CD14-positive monocyte (primary cell): ENCODE results near the gene PWWP2B. TPM values are rescaled to one million over a fixed set of nuclear protein-coding genes. Genes with fewer than 3 reads are reported as not detected.
A peak's percentile ranks its signal among the peaks of the same experiment; 100 is the strongest.

Experiments
- DNase-seq, 3 donors: peaks; one replicate each; pipeline ENCODE4 v3.0.0-alpha.2; 2011 to 2022
- H2AFZ ChIP-seq: 2 replicates; pipeline ENCODE4 v1.6.0; 2012; ENCODE audit warnings: mild to moderate bottlenecking, low read depth, low read length, inconsistent platforms; ENCODE audit not compliant: insufficient read depth, poor library complexity, severe bottlenecking
- H3K27ac ChIP-seq, 2 donors: 1 replicate in 1 of 2; 2 replicates in 1 of 2; pipeline ENCODE4 v1.5.1; 2012 to 2013; ENCODE audit warnings: low read length in 2 of 2, control low read depth in 1 of 2, inconsistent platforms in 1 of 2, low read depth in 1 of 2, mild to moderate bottlenecking in 1 of 2
- H3K27me3 ChIP-seq, 2 donors: one replicate each; pipeline versions ENCODE4 v1.6.0 to v1.6.1; 2011 to 2013; ENCODE audit warnings: low read length in 2 of 2; ENCODE audit not compliant: control insufficient read depth in 2 of 2, insufficient read depth in 2 of 2
- H3K36me3 ChIP-seq, 2 donors: replicated peaks in 1 of 2; 1 replicate in 1 of 2; 2 replicates in 1 of 2; pipeline versions ENCODE4 v1.5.1 to v1.6.1; 2012 to 2013; ENCODE audit warnings: low read length in 2 of 2, control low read depth in 1 of 2, inconsistent platforms in 1 of 2, mild to moderate bottlenecking in 1 of 2; ENCODE audit not compliant: insufficient read depth in 2 of 2, control insufficient read depth in 1 of 2
- H3K4me1 ChIP-seq, 2 donors: 1 replicate in 1 of 2; 2 replicates in 1 of 2; pipeline versions ENCODE4 v1.5.1 to v1.6.1; 2012 to 2013; ENCODE audit warnings: low read length in 2 of 2, control low read depth in 1 of 2, inconsistent platforms in 1 of 2, mild to moderate bottlenecking in 1 of 2, moderate library complexity in 1 of 2; ENCODE audit not compliant: insufficient read depth in 2 of 2, control insufficient read depth in 1 of 2
- H3K4me2 ChIP-seq: replicated peaks from 2 replicates; pipeline ENCODE3; 2012; ENCODE audit warnings: low read length, moderate library complexity, mild to moderate bottlenecking; ENCODE audit not compliant: poor library complexity, severe bottlenecking; ENCODE audit errors: extremely low read depth
- H3K4me3 ChIP-seq, 3 experiments: fragments of 200-600 bp in 1 of 3; sonication (generic) in 1 of 3; replicated peaks in 1 of 3; 1 replicate in 2 of 3; 2 replicates in 1 of 3; pipeline ENCODE4 v1.5.1; 2011 to 2013; ENCODE audit warnings: low read length in 3 of 3, mild to moderate bottlenecking in 3 of 3, control low read depth in 2 of 3, low read depth in 2 of 3, inconsistent platforms in 1 of 3, moderate library complexity in 1 of 3
- H3K79me2 ChIP-seq: 2 replicates; pipeline ENCODE4 v1.6.0; 2012; ENCODE audit warnings: mild to moderate bottlenecking, control low read depth, inconsistent platforms, low read length, moderate library complexity; ENCODE audit not compliant: insufficient read depth
- H3K9ac ChIP-seq: 2 replicates; pipeline ENCODE4 v1.6.0; 2017; ENCODE audit warnings: low read length, mild to moderate bottlenecking; ENCODE audit not compliant: insufficient read depth, poor library complexity, severe bottlenecking
- H3K9me3 ChIP-seq, 2 donors: replicated peaks in 1 of 2; 1 replicate in 1 of 2; 2 replicates in 1 of 2; pipeline versions ENCODE4 v1.5.1 to v1.6.1; 2012 to 2013; ENCODE audit warnings: low read length in 2 of 2, control low read depth in 1 of 2; ENCODE audit not compliant: control insufficient read depth in 1 of 2, insufficient read depth in 1 of 2
- H4K20me1 ChIP-seq: 2 replicates; pipeline ENCODE4 v1.6.0; 2012; ENCODE audit warnings: mild to moderate bottlenecking, low read length, control low read depth, moderate library complexity; ENCODE audit not compliant: insufficient read depth
- H3K27ac Mint-ChIP-seq, 7 donors: one replicate each; pipeline ENCODE4 v1.8.0; 2020; ENCODE audit warnings: mild to moderate bottlenecking in 7 of 7, mixed read lengths in 7 of 7, moderate library complexity in 6 of 7, inconsistent platforms in 2 of 7
- H3K27me3 Mint-ChIP-seq, 3 donors: one replicate each; pipeline ENCODE4 v1.8.0; 2021 to 2022; ENCODE audit warnings: low read depth in 3 of 3, mild to moderate bottlenecking in 3 of 3, mixed read lengths in 3 of 3, moderate library complexity in 3 of 3, inconsistent platforms in 1 of 3
- H3K36me3 Mint-ChIP-seq, 2 donors: one replicate each; pipeline ENCODE4 v1.8.0; 2020; ENCODE audit warnings: mixed read lengths in 2 of 2, inconsistent platforms in 1 of 2, mild to moderate bottlenecking in 1 of 2
- H3K4me1 Mint-ChIP-seq: one replicate; pipeline ENCODE4 v1.8.0; 2020; ENCODE audit warnings: mild to moderate bottlenecking, mixed read lengths
- H3K4me3 Mint-ChIP-seq, 2 donors: one replicate each; pipeline ENCODE4 v1.8.0; 2020; ENCODE audit warnings: mild to moderate bottlenecking in 2 of 2, mixed read lengths in 2 of 2, moderate library complexity in 1 of 2
- H3K9me3 Mint-ChIP-seq, 7 donors: one replicate each; pipeline ENCODE4 v1.8.0; 2020 to 2022; ENCODE audit warnings: mixed read lengths in 7 of 7, mild to moderate bottlenecking in 6 of 7, moderate library complexity in 6 of 7, inconsistent platforms in 2 of 7
- CTCF ChIP-seq: fragments of 200-600 bp; IDR thresholded peaks from one replicate; pipeline ENCODE4 v1.8.0; 2022; ENCODE audit warnings: antibody characterized with exemption, mild to moderate bottlenecking
- WGBS: methylation state at CpG from one replicate; pipeline ENCODE4 v1.1.5; 2013; ENCODE audit warnings: missing lambda C conversion rate; ENCODE audit not compliant: insufficient coverage; 5-methylcytosine and 5-hydroxymethylcytosine counted together
- intact Hi-C, 2 donors: fragments of 100-400 bp; cut with micrococcal nuclease; formaldehyde crosslinking; loops; one replicate each; pipeline versions ENCODE4 v1.15.0 to v1.15.1; 2023
- polyA plus RNA-seq, 3 donors: library from polyadenylated mRNA; depleted of rRNA in 1 of 3; unstranded in 2 of 3; stranded (reverse) in 1 of 3; fragments of 300-500 nt in 2 of 3; fragments of >200 nt in 1 of 3; fragmentation: Illumina TruSeq in 2 of 3; gene quantifications; 1 replicate in 2 of 3; 2 replicates in 1 of 3; pipeline ENCODE4 v1.2.3, GENCODE V29; 2012 to 2021

PWWP2B gene
- polyA plus RNA-seq, 3 donors, result 2.4 to 6.9 (median 2.7) TPM

GRCh38 chr10:132407243-132407746 is 10.3 kb downstream of the PWWP2B start:
- H3K4me3 Mint-ChIP-seq, result peak overlapping the region; percentile 72 to 87
- H3K36me3 Mint-ChIP-seq, result peaks cover 29 to 49% of the 10 kb centered on the region in 2 donors
- Histone ChIP-seq H3K4me2 (peak overlapping the region; percentile 78), H3K4me1 (peaks cover 48 to 51% of the 10 kb centered on the region in 2 donors), H2AFZ (no peak overlapping the region), H3K9ac (peak overlapping the region; percentile 69), H3K36me3 (peaks cover 26 to 28% of the 10 kb centered on the region in 2 donors), H3K4me3 (peak overlapping the region in 1 of 3 experiments; percentile 68), H3K9me3 (no peaks in the 10 kb centered on the region), H3K79me2 (peaks cover 87% of the 10 kb centered on the region), H3K27me3 (no peaks in the 10 kb centered on the region), H3K27ac (peak overlapping the region; percentile 25 to 73), H4K20me1 (peaks cover 50% of the 10 kb centered on the region)
- no peak for TF ChIP-seq CTCF
- peak overlapping the region; percentile 74 to 90 (median 89) for H3K27ac Mint-ChIP-seq
- peaks cover 49% of the 10 kb centered on the region for H3K4me1 Mint-ChIP-seq
- intact Hi-C loops, result no loop called here
- no peaks in the 10 kb centered on the region for H3K9me3 Mint-ChIP-seq
- 92% methylated on average over 12 of the region's 12 CpGs for WGBS
- no peak for DNase-seq
- peaks cover 1 to 3% (median 2%) of the 10 kb centered on the region in 3 donors for H3K27me3 Mint-ChIP-seq

- intact Hi-C loops, result no loop called here
- peaks cover 1 to 3% (median 2%) of the 10 kb centered on the region in 3 donors for H3K27me3 Mint-ChIP-seq
- DNase-seq, result peak in 1 of 3 donors; percentile 38
- peak overlapping the region; percentile 74 to 91 (median 89) for H3K27ac Mint-ChIP-seq
- peaks cover 29 to 54% of the 10 kb centered on the region in 2 donors for H3K36me3 Mint-ChIP-seq
- H2AFZ ChIP-seq, result peak overlapping the region; percentile 32
- H3K4me1 Mint-ChIP-seq, result peaks cover 53% of the 10 kb centered on the region
- peak overlapping the region; percentile 78 for H3K4me2 ChIP-seq
- peaks cover 52 to 55% of the 10 kb centered on the region in 2 donors for H3K4me1 ChIP-seq
- H3K9me3 Mint-ChIP-seq, result no peaks in the 10 kb centered on the region
- H3K4me3 ChIP-seq, result peak overlapping the region in 2 of 3 experiments; percentile 9 to 68
- 28% methylated on average over 17 of the region's 17 CpGs for WGBS
- H3K27ac ChIP-seq, result peak overlapping the region; percentile 25 to 73
- peak; percentile 14 for TF ChIP-seq CTCF
- peaks cover 87% of the 10 kb centered on the region for H3K79me2 ChIP-seq
- peaks cover 48% of the 10 kb centered on the region for H4K20me1 ChIP-seq
- H3K27me3 ChIP-seq, result no peaks in the 10 kb centered on the region
- peak overlapping the region; percentile 72 to 87 for H3K4me3 Mint-ChIP-seq
- peak overlapping the region; percentile 69 for H3K9ac ChIP-seq
- peaks cover 26 to 28% of the 10 kb centered on the region in 2 donors for H3K36me3 ChIP-seq
- H3K9me3 ChIP-seq, result no peaks in the 10 kb centered on the region
Measured at GRCh38 chr10:132407846-132408278, 10.9 kb downstream of the PWWP2B start.
